Activated CD4-positive, alpha-beta T cell treated with anti-CD3 and anti-CD28 coated beads, Interleukin-2, amount 50 U/mL, for 1 hour (primary cell): ENCODE results near the gene EGF.

Experiments used
- DNase-seq: peaks from one replicate; pipeline ENCODE4 v3.0.0-alpha.2; 2020

Gene EGF

DNA sequence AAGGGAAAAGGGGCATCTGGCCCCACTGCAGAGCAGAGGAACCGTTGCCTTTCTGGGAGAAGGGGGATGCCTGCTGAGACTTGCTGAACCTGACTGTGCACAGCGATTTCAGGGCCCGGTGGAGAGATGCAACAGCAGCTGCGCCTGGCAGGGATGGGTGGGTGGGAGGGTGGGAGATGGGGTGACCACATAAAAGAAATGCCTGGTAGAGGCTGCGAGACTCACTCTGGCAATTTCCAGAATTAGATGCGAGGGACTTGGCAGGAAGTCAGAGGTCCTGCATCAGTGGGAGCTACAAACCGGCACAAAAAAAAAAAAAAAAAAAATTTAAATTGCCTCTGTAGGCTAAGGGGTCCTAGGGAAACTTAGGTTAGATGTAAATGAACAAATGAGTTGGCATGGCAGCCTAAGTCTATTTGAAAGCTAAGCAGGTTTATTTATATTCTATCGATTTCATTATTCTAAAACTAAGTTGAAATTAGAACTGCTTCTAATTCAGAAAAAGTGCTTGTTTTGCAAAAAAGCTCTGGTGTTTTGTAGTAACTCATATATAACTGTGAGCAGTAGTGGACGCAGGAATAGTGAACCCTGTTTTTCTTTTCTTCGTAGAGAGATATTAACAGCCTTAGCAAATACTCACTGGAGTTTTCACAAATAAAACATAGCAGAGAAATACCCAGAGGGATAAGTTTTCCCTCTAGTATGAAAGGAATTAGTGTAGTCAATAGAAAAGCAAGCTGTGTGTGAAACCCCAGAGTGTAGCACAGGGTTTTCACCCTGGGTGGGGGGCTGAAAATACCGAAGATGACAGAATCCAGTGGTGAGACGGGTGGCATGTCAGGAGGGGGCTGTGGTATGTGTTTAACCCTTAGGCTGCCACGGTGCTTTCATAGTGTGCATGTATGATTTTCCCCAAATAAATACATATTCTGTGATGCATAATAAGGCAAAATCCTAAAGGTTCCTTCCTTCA is 130.1 kb downstream of the EGF start:
- DNase-seq, result no peak

DNA sequence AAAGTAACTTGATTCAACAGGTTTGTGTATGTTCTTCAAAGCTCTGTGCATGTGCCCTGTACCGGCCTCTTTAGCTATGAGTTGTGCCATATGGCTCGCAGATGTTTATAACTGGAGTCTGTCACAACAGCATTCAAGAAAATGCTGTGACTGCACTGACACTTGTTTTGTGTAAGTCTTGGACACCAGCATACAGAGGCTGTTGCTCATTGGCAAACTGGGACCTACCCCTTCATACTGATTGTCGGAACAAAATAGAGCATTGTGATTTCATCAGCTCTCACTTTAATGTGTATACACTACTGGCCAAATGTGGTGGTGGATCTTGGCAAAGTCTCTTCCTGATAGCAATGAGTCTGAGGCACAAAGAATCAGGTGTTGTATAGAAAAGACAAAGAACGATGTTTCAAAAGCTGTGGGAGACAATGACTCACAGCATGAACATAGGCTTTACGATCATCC is 133.9 kb downstream of the EGF start:
- no peak for DNase-seq

DNA sequence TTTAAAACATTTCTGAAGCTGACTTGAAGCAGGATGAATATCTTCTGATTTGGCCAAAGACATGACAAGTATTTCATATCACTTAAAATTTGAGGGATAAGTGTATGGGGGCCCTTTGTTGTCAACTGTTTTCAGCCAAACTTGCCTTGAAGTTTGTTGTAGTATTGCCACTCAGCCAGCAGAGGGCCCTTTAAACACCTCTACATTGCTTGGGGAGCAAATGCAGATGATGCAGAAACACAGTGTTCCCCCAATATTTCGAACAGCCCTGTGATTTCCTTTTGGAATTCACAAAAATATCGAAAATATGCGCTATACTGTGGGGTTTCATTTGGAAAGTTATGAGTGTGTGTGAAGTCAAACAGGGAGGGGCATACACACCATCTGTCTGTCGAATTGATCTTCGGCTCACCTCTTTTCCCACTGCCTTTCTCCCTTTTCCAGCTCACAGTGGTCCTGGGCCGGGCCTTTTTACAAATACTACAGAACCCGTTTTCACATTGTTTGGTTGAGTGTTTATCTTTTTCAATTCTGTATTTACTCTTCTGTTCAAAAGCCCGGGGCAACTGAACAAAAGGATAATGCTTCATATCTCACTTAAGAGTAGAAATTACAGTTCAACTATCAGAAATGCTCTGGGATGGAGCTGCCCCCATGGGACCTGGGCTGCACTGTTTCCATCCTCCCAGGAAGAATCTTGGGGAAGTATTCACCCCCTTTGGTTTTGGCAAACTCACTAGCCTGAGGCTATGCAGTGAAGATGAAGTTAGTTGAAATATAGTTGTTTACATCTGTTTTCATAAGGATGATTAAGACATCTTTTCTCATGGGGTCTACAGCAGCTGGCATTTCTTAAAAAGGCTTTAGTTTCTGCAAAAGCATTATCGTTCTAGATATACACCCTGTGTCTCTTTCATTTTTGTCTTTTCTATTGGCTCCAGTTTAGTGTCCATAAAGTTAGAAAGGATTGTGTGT is 137.6 kb downstream of the EGF start:
- peak; percentile 46 for DNase-seq

GRCh38 chr4:110055158-110055768 is 142.6 kb downstream of the EGF start:
- DNase-seq, result no peak

DNA sequence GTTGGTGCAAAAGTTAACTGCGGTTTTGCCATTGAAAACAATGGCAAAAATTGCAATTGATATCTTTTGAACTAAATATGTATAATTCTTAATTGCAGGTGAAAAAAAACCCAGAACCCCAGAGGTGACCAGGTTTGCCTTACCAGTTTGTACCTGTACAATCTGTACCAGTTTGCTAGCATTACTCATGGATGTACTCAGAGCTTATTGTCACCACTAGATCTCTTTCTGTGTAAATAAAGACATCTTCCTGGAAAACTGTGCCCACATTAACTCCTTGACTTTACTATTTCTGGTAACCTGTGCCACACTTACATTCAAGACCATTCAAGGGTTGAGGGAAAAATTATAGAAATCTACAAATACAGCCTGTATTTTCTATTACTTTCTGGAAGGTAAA is 146.0 kb downstream of the EGF start:
- DNase-seq, result no peak

DNA sequence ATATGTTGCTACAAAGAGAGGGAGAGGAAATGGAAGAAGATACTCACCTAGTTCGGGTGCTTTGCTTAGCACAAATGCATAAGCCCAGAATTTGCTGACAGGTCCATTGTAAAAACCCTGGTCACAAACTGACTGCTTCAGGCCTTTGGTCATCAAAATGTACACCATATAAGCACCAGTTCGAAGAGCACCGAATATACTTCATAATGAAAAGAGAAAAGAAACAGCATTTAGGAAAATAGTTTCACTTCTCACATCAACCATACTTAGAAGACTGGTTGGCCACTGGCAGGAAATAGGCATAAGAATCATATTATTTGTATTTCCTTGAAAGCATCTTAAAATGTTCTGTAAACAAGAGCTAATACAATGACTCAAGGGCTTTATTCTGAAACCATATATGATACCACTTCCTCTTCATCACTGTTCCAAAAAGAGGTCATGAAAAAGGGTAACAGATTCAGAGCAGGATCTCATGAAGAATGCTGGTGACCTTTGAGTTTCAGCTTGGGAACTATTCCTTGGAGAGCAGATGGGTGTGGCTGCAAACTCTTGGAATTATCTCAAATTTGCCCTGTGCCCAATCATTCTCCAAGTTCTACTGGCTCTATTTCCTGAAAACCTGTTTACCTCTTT is 147.0 kb downstream of the EGF start:
- DNase-seq, result no peak

GRCh38 chr4:110061076-110061475 is 148.4 kb downstream of the EGF start:
- DNase-seq, result no peak
